Activated naive CD8-positive, alpha-beta T cell (primary cell): ENCODE data around the gene VAV3.
A peak's percentile ranks its signal among the peaks of the same experiment; 100 is the strongest.
"Not testable (repeated sequence)": the region's sequence is repeated elsewhere in the genome, so short reads cannot be mapped to it uniquely, and the experiment has no call there.

Experiments
- H3K27ac Mint-ChIP-seq: one replicate; pipeline ENCODE4 v1.8.0; 2021; ENCODE audit warnings: mixed read lengths
- H3K27me3 Mint-ChIP-seq: one replicate; pipeline ENCODE4 v1.8.0; 2021; ENCODE audit warnings: mixed read lengths
- H3K36me3 Mint-ChIP-seq: one replicate; pipeline ENCODE4 v1.8.0; 2021; ENCODE audit warnings: mixed read lengths
- H3K4me1 Mint-ChIP-seq: one replicate; pipeline ENCODE4 v1.8.0; 2021; ENCODE audit warnings: low read depth, mixed read lengths
- H3K4me3 Mint-ChIP-seq: one replicate; pipeline ENCODE4 v1.8.0; 2021; ENCODE audit warnings: mild to moderate bottlenecking, mixed read lengths
- H3K9me3 Mint-ChIP-seq: one replicate; pipeline ENCODE4 v1.8.0; 2021; ENCODE audit warnings: low read depth, mixed read lengths

VAV3 gene

DNA sequence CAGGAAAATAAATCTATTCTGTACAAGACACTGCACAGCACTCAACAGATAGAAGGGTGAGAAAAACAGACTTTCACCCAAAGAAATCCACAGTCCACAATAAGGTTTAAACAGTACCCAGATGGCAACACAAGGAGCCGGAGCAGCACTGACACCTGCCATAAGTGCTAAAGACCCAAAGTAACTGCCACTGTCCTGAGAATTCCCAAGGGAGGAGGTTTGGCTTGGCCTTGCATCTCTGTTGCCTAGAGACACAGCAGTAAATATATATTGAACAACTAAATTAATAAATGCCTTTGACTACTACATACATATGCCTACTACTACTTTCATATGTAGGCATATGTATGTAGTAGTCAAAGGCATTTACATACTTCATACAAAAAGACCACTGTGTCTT lies 68.0 kb downstream of the VAV3 start:
- Mint-ChIP-seq H3K36me3 (peaks cover 2% of the 10 kb centered on the region), H3K9me3 (peaks cover 3% of the 10 kb centered on the region), H3K4me3 (peak overlapping the region; percentile 41), H3K27ac (peak overlapping the region; percentile 79), H3K4me1 (peaks cover 60% of the 10 kb centered on the region), H3K27me3 (no peaks in the 10 kb centered on the region)

DNA sequence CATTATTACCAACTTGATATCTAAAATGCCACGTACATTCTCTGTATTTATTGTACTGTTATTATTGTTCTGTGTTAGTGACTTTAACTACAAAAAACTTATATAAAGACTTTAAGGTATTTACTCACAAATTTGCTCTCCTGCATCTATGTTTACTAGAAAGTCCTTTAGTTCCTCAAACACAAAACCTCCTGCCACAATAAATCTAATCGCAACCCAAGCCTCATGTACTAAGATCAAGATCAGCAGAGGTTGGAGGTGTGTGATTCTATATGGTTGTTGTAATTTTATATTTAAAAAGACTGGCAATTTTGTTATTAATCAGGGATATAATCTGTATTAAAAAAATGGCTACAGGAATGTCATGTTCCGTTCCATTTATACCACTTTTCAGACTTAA lies 68.6 kb downstream of the VAV3 start:
- Mint-ChIP-seq H3K27me3 (no peaks in the 10 kb centered on the region), H3K9me3 (peaks cover 3% of the 10 kb centered on the region), H3K36me3 (peaks cover 2% of the 10 kb centered on the region), H3K4me1 (peaks cover 60% of the 10 kb centered on the region), H3K4me3 (no peak overlapping the region), H3K27ac (no peak overlapping the region)

DNA sequence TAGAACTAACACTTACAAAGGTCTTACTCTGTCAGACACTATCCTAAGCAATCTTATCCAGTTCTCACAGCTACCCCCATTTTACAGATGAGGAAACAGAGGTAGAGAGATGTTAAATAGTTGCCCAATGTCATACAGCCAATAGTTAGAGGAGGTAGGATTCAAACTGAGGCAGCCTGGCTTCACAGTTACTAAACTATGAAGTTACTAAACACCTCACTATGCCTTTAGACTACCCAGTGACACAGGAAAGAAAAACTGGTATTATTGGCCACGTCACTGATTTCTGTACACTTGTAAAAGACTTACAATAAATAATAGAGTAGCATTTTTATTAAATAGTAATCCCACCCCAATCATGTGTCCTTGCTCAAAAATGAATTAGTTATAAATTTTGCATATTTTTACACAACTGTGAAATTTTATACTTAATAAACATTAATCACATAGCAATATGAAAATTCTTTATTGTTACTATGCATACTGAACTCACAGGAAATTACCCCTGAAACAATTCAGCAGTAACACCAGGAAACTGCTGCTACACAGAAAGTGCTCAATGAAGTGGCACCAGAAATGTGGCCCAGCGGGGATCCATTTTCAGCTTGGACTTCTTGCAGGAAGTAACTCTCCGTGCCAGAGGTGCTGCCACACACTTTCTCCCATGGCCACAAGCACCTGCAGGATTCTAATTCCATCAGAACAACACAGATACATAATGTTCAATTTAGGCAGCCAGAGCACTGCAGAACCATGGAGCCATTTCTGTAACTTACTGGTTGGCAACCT lies 69.4 kb downstream of the VAV3 start:
- Mint-ChIP-seq H3K4me1 (peaks cover 56% of the 10 kb centered on the region), H3K9me3 (peaks cover 3% of the 10 kb centered on the region), H3K27ac (peak overlapping the region; percentile 77), H3K36me3 (peaks cover 2% of the 10 kb centered on the region), H3K4me3 (no peak overlapping the region), H3K27me3 (no peaks in the 10 kb centered on the region)

DNA sequence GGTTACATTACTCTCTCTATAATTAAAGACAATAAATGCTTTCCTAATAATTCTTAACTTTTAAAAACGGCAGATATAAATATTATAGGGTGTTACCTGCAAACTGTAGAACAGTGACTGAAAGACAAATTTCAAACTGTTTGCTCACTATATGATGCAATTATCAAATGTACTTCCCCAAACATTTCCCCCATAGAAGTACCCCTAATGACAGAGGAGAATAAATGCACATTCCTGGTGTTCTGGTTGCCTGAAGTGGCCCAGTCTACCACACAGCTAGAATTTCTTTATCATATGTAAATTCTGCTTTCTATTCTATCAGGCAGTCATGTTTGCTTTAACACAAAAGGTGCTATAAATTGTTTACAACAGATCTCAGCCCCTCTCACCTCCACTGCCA lies 70.4 kb downstream of the VAV3 start:
- no peak overlapping the region for H3K27ac Mint-ChIP-seq
- no peaks in the 10 kb centered on the region for H3K27me3 Mint-ChIP-seq
- H3K4me3 Mint-ChIP-seq: no peak overlapping the region
- H3K36me3 Mint-ChIP-seq: peaks cover 2% of the 10 kb centered on the region
- H3K4me1 Mint-ChIP-seq: peaks cover 47% of the 10 kb centered on the region
- H3K9me3 Mint-ChIP-seq: peaks cover 3% of the 10 kb centered on the region

DNA sequence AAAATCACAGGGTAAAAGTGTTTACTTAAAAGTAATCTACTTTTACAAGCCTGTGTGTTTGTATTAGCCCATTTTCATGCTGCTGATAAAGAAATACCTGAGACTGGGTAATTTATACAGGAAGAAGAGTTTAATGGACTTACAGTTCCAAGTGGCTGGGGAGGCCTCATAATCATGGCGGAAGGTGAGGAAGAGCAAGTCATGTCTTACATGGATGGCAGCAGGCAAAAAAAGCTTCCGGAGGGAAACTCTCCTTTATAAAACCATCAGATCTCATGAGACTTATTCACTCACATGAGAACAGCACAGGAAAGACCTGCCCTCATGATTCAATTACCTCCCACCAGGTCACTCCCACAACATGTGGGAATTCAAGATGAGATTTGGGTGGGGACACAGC lies 71.6 kb downstream of the VAV3 start:
- not testable (repeated sequence) for H3K27ac Mint-ChIP-seq, H3K9me3 Mint-ChIP-seq, H3K36me3 Mint-ChIP-seq, H3K27me3 Mint-ChIP-seq, H3K4me3 Mint-ChIP-seq
- H3K4me1 Mint-ChIP-seq: peaks cover 40% of the 10 kb centered on the region

DNA sequence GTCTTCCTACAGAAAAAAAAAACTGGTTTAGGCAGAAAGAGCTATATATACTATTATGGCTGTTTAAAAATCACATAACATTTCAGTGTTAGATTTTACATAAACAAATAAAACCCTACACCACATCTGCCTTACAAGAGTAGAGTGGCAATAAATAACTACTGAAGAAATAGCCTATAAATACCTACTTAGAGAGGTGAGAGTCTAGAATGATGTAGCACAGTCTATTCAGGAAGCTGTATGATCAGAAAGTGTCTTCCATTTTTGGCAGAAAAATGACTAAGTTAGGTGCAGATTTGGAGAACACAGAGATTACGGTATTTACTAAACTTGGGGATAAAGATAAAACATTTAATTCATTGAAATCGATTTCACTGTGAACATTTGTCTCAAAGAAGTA lies 75.5 kb downstream of the VAV3 start:
- H3K4me3 Mint-ChIP-seq: no peak overlapping the region
- no peak overlapping the region for H3K27ac Mint-ChIP-seq
- no peaks in the 10 kb centered on the region for H3K27me3 Mint-ChIP-seq
- peaks cover 3% of the 10 kb centered on the region for H3K9me3 Mint-ChIP-seq
- H3K36me3 Mint-ChIP-seq: peaks cover 2% of the 10 kb centered on the region
- peaks cover 16% of the 10 kb centered on the region for H3K4me1 Mint-ChIP-seq

DNA sequence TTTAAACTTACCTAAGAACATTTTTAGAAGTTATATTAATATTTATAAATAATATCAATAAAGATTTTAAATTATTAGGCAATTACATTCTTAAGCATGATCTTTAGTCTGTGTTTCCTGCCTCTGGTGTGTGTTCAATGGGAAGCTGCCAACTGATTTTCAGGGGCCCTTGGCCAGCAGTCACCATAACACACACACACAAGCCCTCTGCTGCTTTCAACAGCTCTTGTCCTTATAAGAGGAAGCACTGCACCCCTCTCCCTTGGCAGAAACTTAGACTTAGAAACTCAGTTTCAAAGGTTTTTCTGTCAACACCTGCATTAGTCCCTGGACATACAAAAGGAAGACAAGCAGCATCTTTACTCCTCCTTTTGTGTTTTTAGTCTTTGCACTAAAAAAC lies 81.4 kb downstream of the VAV3 start:
- Mint-ChIP-seq H3K4me1 (peaks cover 35% of the 10 kb centered on the region), H3K27ac (no peak overlapping the region), H3K9me3 (peaks cover 4% of the 10 kb centered on the region), H3K27me3 (no peaks in the 10 kb centered on the region), H3K4me3 (no peak overlapping the region), H3K36me3 (peaks cover 4% of the 10 kb centered on the region)

DNA sequence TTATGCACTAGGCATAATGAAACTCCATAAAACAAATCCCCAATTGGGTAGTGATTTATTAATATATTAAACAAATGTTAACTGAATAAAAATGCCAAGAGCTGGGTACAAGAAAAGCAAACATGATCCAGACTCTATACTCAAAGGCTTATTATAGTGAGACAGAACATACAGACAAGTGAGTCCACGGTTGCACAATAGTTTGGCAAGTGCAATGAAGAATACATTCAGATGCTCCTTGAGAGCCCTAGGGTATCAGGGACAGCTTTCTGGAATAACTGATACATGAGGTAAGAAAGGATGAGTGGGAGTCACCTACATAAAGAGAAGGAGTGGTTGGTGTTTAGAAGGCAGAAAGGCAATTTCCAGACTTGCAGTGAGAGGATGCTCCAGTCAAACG lies 85.1 kb downstream of the VAV3 start:
- Mint-ChIP-seq H3K27me3 (no peaks in the 10 kb centered on the region), H3K27ac (peak overlapping the region; percentile 35), H3K9me3 (peaks cover 4% of the 10 kb centered on the region), H3K4me3 (no peak overlapping the region), H3K36me3 (peaks cover 8% of the 10 kb centered on the region), H3K4me1 (peaks cover 58% of the 10 kb centered on the region)

DNA sequence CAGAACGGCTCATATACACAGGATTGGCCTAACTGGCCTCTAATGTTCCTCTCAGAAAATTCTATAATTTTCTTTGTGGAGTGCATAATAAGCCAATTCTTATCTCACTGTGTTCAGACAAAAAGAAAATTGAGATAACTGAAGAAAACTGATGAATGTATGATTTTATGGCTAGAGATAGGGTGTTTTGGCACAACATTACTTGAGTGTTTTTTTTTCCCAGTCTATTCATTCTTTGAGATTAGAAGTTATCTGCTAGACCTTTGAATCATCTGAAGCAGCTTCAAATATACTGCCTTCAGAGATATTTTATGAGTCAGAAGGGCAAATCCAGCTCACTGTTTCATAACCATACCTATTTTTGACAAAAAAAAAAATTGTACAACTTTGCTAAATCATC lies 85.6 kb downstream of the VAV3 start:
- Mint-ChIP-seq H3K4me1 (peaks cover 63% of the 10 kb centered on the region), H3K27me3 (no peaks in the 10 kb centered on the region), H3K9me3 (peaks cover 4% of the 10 kb centered on the region), H3K4me3 (no peak overlapping the region), H3K36me3 (peaks cover 8% of the 10 kb centered on the region), H3K27ac (peak overlapping the region; percentile 13)

DNA sequence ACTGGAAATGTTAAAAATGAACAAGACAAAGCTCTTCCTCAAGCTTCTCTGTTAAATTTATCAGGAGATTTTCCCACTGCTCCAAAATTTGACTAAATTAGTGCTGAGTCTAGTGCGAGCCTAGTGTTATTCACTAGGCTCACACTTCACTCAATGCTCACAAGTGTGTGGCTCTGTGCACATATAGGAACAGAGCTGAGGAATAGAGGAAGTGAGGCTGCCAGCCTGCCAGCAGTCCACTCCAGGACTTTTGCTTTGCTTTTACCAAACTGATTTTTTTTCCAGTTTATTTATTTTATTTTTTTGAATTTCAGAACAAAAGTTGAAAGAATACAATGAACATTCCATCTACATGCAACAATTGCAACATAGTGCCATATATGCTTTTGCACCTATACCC lies 87.2 kb downstream of the VAV3 start:
- no peak overlapping the region for H3K4me3 Mint-ChIP-seq
- H3K27me3 Mint-ChIP-seq: no peaks in the 10 kb centered on the region
- H3K4me1 Mint-ChIP-seq: peaks cover 70% of the 10 kb centered on the region
- peaks cover 4% of the 10 kb centered on the region for H3K9me3 Mint-ChIP-seq
- H3K27ac Mint-ChIP-seq: no peak overlapping the region
- H3K36me3 Mint-ChIP-seq: peaks cover 15% of the 10 kb centered on the region

DNA sequence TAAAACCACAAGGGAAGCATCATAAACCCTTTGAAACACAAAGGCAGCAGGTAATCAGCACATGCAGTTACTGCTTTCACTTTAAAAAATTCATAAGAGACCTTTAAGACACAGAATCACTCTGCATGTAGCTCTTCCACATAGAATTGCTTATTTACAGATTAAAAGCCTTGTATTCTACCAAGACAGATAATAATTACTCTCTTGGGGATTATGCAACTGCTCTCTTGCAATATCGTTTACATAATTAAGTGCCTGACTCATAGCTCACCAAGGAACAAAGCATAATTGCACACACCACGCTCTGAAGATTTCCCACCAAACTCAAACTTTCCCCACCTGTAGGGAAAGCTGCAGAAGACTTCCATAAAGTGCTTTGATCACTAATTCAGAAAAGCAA lies 87.9 kb downstream of the VAV3 start:
- H3K27ac Mint-ChIP-seq: peak overlapping the region; percentile 31
- H3K4me3 Mint-ChIP-seq: no peak overlapping the region
- H3K4me1 Mint-ChIP-seq: peaks cover 68% of the 10 kb centered on the region
- peaks cover 4% of the 10 kb centered on the region for H3K9me3 Mint-ChIP-seq
- H3K36me3 Mint-ChIP-seq: peaks cover 15% of the 10 kb centered on the region
- no peaks in the 10 kb centered on the region for H3K27me3 Mint-ChIP-seq

DNA sequence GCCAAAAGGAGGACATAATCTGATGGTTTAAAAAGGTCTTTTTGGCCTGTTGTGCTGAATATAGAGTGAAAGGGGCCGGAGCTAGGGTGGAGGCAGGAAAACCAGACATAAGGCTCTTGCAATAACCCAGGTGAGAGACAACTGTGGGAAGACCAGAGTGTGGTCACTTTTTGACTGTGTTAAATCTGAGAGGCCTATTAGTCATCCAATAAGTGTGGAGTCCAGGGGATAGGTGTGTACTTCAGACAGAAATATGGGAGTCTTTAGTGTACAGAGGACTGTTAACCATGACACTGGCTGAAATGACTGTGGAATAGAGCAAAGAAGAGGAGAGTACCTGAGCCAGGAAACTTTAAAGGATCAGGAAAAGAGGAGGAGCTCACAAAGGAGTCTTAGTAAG lies 89.3 kb downstream of the VAV3 start:
- Mint-ChIP-seq H3K36me3 (peaks cover 15% of the 10 kb centered on the region), H3K27me3 (no peaks in the 10 kb centered on the region), H3K27ac (no peak overlapping the region), H3K4me3 (no peak overlapping the region), H3K9me3 (peaks cover 4% of the 10 kb centered on the region), H3K4me1 (peaks cover 68% of the 10 kb centered on the region)

DNA sequence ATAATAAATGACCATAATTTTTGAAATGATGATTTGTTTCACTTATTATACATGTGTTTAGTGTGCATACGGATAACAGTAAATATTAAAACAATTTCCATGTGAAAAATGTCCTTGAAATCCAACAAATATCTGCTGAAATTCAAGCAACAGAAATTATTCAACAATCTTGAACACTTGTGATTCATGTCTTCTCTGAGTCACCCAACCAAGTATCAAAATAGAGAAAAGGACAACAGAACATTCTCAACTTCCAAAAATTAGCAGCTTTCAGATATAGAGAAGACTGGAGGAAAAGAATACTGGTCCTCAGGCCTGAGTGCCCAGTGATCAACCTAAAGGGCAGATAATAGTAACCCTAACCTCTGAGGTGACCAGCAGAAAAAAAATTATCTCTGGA lies 90.8 kb downstream of the VAV3 start:
- Mint-ChIP-seq H3K27ac (peak overlapping the region; percentile 19), H3K9me3 (peaks cover 6% of the 10 kb centered on the region), H3K4me3 (no peak overlapping the region), H3K4me1 (peaks cover 64% of the 10 kb centered on the region), H3K36me3 (peaks cover 17% of the 10 kb centered on the region), H3K27me3 (no peaks in the 10 kb centered on the region)

DNA sequence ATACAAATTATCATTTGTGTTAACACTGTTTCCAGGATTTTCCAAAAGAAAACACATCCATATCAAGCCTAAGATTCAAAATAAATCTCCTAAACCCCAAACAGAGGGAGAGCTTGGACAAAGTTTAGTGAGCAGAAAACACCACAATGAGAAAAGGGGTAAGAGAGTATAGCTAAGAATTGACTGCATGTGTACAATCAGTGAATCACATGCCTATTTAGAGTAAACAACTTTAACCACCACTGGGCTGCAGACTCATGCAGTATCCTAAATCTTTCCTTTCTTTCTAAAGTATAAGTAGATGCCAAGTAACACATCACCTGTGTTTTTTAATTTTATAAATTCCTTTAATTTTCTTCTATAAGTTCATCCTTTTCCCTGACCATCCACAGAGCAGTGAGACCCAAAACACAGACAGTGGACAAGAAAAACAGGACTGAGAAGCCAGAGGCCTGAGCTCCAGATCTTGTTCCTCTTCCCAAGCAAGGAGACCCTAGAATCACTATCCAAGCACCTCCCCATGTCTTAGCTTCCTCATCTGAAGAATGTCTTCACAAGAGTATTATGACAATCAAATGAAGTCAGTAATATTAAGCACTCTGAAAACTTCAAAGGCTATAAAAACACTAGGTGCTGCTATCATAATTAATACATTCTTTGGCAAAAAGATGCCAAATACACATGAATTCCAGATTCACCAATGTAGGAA lies 93.1 kb downstream of the VAV3 start:
- Mint-ChIP-seq H3K36me3 (peaks cover 12% of the 10 kb centered on the region), H3K27ac (no peak overlapping the region), H3K4me1 (peaks cover 46% of the 10 kb centered on the region), H3K4me3 (no peak overlapping the region), H3K27me3 (no peaks in the 10 kb centered on the region), H3K9me3 (peaks cover 6% of the 10 kb centered on the region)

DNA sequence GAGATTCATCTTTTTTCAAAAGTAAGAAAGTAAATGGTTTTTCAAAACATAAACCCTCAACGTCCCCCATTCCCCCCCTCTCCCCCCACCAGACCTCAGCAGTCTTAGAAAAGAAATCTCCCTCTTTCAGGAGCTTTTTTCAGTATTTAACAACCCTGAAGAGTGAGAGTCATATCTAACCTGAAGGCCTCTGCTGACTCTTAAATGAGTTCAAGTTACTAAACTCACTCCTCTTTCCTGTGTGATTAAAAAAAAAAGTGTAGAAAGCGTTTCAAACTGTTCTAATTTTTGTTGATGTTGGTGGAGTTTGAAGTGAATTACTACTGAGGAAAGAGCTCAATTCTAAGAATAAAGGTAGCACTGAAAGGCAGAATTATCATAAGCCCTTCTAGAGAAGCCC lies 93.7 kb downstream of the VAV3 start:
- no peaks in the 10 kb centered on the region for H3K27me3 Mint-ChIP-seq
- H3K4me3 Mint-ChIP-seq: no peak overlapping the region
- H3K36me3 Mint-ChIP-seq: peaks cover 13% of the 10 kb centered on the region
- H3K27ac Mint-ChIP-seq: no peak overlapping the region
- peaks cover 45% of the 10 kb centered on the region for H3K4me1 Mint-ChIP-seq
- peaks cover 6% of the 10 kb centered on the region for H3K9me3 Mint-ChIP-seq

DNA sequence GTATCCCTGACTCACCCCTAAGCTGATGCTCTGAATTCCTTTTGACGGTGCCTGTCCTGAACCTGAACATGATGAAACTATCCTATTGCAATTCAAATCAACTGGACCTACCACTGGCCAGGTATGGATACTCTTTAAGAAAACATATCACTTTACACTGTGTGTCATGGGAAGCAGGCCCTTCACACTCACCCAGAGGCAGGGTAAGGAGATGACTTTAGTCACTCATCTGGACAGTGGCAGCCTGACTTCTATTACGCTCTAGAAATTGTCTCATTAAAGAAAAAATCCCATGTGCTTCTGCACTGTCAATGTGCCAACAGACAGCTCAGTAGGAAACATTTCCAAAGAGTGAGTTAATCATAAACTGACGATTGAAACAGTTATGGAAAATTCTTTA lies 94.3 kb downstream of the VAV3 start:
- peaks cover 44% of the 10 kb centered on the region for H3K4me1 Mint-ChIP-seq
- peaks cover 6% of the 10 kb centered on the region for H3K9me3 Mint-ChIP-seq
- peak overlapping the region; percentile 72 for H3K27ac Mint-ChIP-seq
- no peak overlapping the region for H3K4me3 Mint-ChIP-seq
- H3K27me3 Mint-ChIP-seq: no peaks in the 10 kb centered on the region
- peaks cover 15% of the 10 kb centered on the region for H3K36me3 Mint-ChIP-seq
